ENCODE data around the gene DDC. TPM values are rescaled to one million over a fixed set of nuclear protein-coding genes. Genes with fewer than 3 reads are reported as not detected.

Gene DDC
- polyA plus RNA-seq, 2 of the 4 experiments (the other 2 are of a cell fraction), result 1.3 to 2.8 TPM

- no peak overlapping the region for H3K27ac ChIP-seq
- ChIA-PET POLR2A (no interaction called here), CTCF (interaction anchor here (2.1 kb wide), 1 partner anchor 9 kb away, joined by 5 read pairs; no protein-coding TSS in a partner anchor)
- no peak for TF ChIP-seq CHD2 (IDR thresholded peaks at IDR 0.05; ENCODE audit: low read length, partially characterized antibody)
- no peaks in the 10 kb centered on the region for H3K4me1 ChIP-seq
- no peak overlapping the region for H3K4me3 ChIP-seq
- WGBS (ENCODE audit: missing lambda C conversion rate), result 64% methylated on average over 3 of the region's 3 CpGs
- H3K9me3 ChIP-seq, result no peaks in the 10 kb centered on the region
- no peak for ATAC-seq
- no peak for FAIRE-seq
- H3K4me2 ChIP-seq, result no peak overlapping the region
- no peak for DNase-seq (ENCODE audit: low read depth in 1 of 2, low spot score in 1 of 2)
Observed at GRCh38 chr7:50495746-50496145, 69.5 kb downstream of the DDC start.

GRCh38 chr7:50492770-50493519 is 72.3 kb downstream of the DDC start:
- WGBS (ENCODE audit: missing lambda C conversion rate), result 78% methylated on average over 30 of the region's 30 CpGs
- DNase-seq (ENCODE audit: low read depth in 1 of 2, low spot score in 1 of 2), result no peak
- no peak overlapping the region for H3K27ac ChIP-seq
- POLR2A ChIA-PET, result no interaction called here
- no peak for ATAC-seq
- H3K4me2 ChIP-seq, result no peak overlapping the region
- H3K9me3 ChIP-seq, result peaks cover 14% of the 10 kb centered on the region; the same call in 2 of the 3 replicates
- FAIRE-seq, result no peak
- no peaks in the 10 kb centered on the region for H3K4me1 ChIP-seq
- no peak overlapping the region for H3K4me3 ChIP-seq
- TF ChIP-seq CBX2 (IDR thresholded peaks at IDR 0.05; ENCODE audit: borderline replicate concordance, low read depth) (no peak), RAD21 (conservative IDR thresholded peaks at IDR 0.05 in 1 of 2, IDR thresholded peaks at IDR 0.05 in 1 of 2) (no peak), RFX5 (IDR thresholded peaks at IDR 0.05) (no peak), ZNF302 (CRISPR knock-in tag; IDR thresholded peaks at IDR 0.05) (no peak), JUN (IDR thresholded peaks at IDR 0.05) (no peak), HOXB13 (CRISPR knock-in tag; IDR thresholded peaks at IDR 0.05; ENCODE audit: low read depth) (no peak), HDAC2 (IDR thresholded peaks at IDR 0.05) (no peak), NR3C1 (IDR thresholded peaks at IDR 0.05) (no peak), HOXA7 (CRISPR knock-in tag; IDR thresholded peaks at IDR 0.05) (no peak), MYC (IDR thresholded peaks at IDR 0.05; ENCODE audit: borderline replicate concordance, low read length) (no peak), ESRRA (IDR thresholded peaks at IDR 0.05; ENCODE audit: borderline replicate concordance, low read length) (no peak), CHD2 (IDR thresholded peaks at IDR 0.05; ENCODE audit: low read length, partially characterized antibody) (no peak), MAFK (IDR thresholded peaks at IDR 0.05; ENCODE audit: partially characterized antibody) (no peak), ZSCAN20 (CRISPR knock-in tag; IDR thresholded peaks at IDR 0.05) (no peak), FOSB (CRISPR knock-in tag; IDR thresholded peaks at IDR 0.05) (no peak), SREBF2 (IDR thresholded peaks at IDR 0.05) (no peak)
- TF ChIP-seq, protein P1, sequence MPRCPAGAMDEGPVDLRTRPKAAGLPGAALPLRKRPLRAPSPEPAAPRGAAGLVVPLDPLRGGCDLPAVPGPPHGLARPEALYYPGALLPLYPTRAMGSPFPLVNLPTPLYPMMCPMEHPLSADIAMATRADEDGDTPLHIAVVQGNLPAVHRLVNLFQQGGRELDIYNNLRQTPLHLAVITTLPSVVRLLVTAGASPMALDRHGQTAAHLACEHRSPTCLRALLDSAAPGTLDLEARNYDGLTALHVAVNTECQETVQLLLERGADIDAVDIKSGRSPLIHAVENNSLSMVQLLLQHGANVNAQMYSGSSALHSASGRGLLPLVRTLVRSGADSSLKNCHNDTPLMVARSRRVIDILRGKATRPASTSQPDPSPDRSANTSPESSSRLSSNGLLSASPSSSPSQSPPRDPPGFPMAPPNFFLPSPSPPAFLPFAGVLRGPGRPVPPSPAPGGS (IDR thresholded peaks at IDR 0.05), result no peak
- CTCF ChIA-PET, result no interaction called here

GRCh38 chr7:50491943-50492342 is 73.3 kb downstream of the DDC start:
- FAIRE-seq, result no peak
- CTCF ChIA-PET, result interaction anchor here (1.8 kb wide), 1 partner anchor 14 kb away, joined by 4 read pairs; no protein-coding TSS in a partner anchor
- 76% methylated on average over 1 of the region's 1 CpG for WGBS (ENCODE audit: missing lambda C conversion rate)
- TF ChIP-seq EHF (CRISPR knock-in tag; IDR thresholded peaks at IDR 0.05), result no peak
- no peak for TF ChIP-seq ZNF302 (CRISPR knock-in tag; IDR thresholded peaks at IDR 0.05)
- TF ChIP-seq CEBPB (IDR thresholded peaks at IDR 0.05), result no peak
- TF ChIP-seq ZC3H11A (IDR thresholded peaks at IDR 0.05), result no peak
- TF ChIP-seq HMGXB4 (CRISPR knock-in tag; IDR thresholded peaks at IDR 0.05; ENCODE audit: borderline replicate concordance), result no peak
- no peak for TF ChIP-seq HOXB5 (CRISPR knock-in tag; IDR thresholded peaks at IDR 0.05)
- no peak for TF ChIP-seq CBX8 (IDR thresholded peaks at IDR 0.05)
- TF ChIP-seq RCOR1 (IDR thresholded peaks at IDR 0.05; ENCODE audit: low read depth, low read length), result no peak
- no peak for TF ChIP-seq EP300 (IDR thresholded peaks at IDR 0.05)
- TF ChIP-seq BHLHE40 (IDR thresholded peaks at IDR 0.05; ENCODE audit: low read depth, low read length), result no peak
- TF ChIP-seq JUN (IDR thresholded peaks at IDR 0.05), result no peak
- TF ChIP-seq, protein P2, sequence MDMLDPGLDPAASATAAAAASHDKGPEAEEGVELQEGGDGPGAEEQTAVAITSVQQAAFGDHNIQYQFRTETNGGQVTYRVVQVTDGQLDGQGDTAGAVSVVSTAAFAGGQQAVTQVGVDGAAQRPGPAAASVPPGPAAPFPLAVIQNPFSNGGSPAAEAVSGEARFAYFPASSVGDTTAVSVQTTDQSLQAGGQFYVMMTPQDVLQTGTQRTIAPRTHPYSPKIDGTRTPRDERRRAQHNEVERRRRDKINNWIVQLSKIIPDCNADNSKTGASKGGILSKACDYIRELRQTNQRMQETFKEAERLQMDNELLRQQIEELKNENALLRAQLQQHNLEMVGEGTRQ (IDR thresholded peaks at IDR 0.05), result no peak
- no peak for TF ChIP-seq REST (IDR thresholded peaks at IDR 0.05)

More at GRCh38 chr7:50491943-50492342, 73.3 kb downstream of the DDC start:
- H3K4me1 ChIP-seq, result no peaks in the 10 kb centered on the region
- H3K27ac ChIP-seq, result no peak overlapping the region
- DNase-seq (ENCODE audit: low read depth in 1 of 2, low spot score in 1 of 2) (no peak), ATAC-seq (no peak)
- H3K4me3 ChIP-seq, result no peak overlapping the region
- peaks cover 16% of the 10 kb centered on the region; the same call in 2 of the 3 replicates for H3K9me3 ChIP-seq
- POLR2A ChIA-PET, result no interaction called here
- H3K4me2 ChIP-seq, result no peak overlapping the region
